ENCODE data around the gene BTBD9. TPM values are rescaled to one million over a fixed set of nuclear protein-coding genes. Genes with fewer than 3 reads are reported as not detected.

BTBD9 gene
- total and polyA plus RNA-seq, 2 donors (not counting 1 experiment from before 2014, with no cell fraction given), result 4.1 to 48.9 TPM

- H3K4me3 ChIP-seq (ENCODE audit: control extremely low read depth in 1 of 5, extremely low read depth in 1 of 5, insufficient read depth in 1 of 5, low read depth in 2 of 5, low read length in 4 of 5), result no peak overlapping the region
- H4K20me1 ChIP-seq (ENCODE audit: control insufficient read depth, insufficient read depth, low read length, poor library complexity, severe bottlenecking), result no peaks in the 10 kb centered on the region
- no peaks in the 10 kb centered on the region for H3K27me3 ChIP-seq (replicated peaks in 1 of 4; ENCODE audit: control extremely low read depth in 1 of 4, control insufficient read depth in 3 of 4, insufficient read depth in 4 of 4, low read length in 3 of 4)
- DNase-seq (no peak), ATAC-seq (ENCODE audit: low read depth) (no peak)
- H3K9me3 ChIP-seq (ENCODE audit: control extremely low read depth in 1 of 3, control insufficient read depth in 2 of 3, insufficient read depth in 1 of 3, low read length in 2 of 3), result no peaks in the 10 kb centered on the region
- no peak overlapping the region for H3K9ac ChIP-seq (ENCODE audit: low read length)
- intact Hi-C loops (cut with micrococcal nuclease), result no loop called here
- 97% methylated on average over 4 of the region's 8 CpGs for WGBS (ENCODE audit: insufficient coverage)
- no peaks in the 10 kb centered on the region for H3K79me2 ChIP-seq (ENCODE audit: control insufficient read depth, insufficient read depth, low read length)
- no peak overlapping the region for H3K27ac Mint-ChIP-seq
- CTCF ChIA-PET, result no interaction called here
- H2AFZ ChIP-seq (ENCODE audit: insufficient read depth, low read depth, low read length, poor library complexity, severe bottlenecking), result no peak overlapping the region
- H3K4me1 ChIP-seq (ENCODE audit: control insufficient read depth in 2 of 2, insufficient read depth in 2 of 2, low read length in 2 of 2), result no peaks in the 10 kb centered on the region
- POLR2A ChIA-PET, result no interaction called here
- H3K4me2 ChIP-seq (replicated peaks; ENCODE audit: low read depth, low read length, poor library complexity, severe bottlenecking), result no peak overlapping the region
- no peaks in the 10 kb centered on the region for H3K27me3 Mint-ChIP-seq
- H3K4me1 Mint-ChIP-seq, result no peaks in the 10 kb centered on the region
- H3K27ac ChIP-seq (ENCODE audit: low read length in 2 of 2), result no peak overlapping the region
- no peak overlapping the region for H3K4me3 Mint-ChIP-seq
- H3K9me3 Mint-ChIP-seq (ENCODE audit: insufficient read depth), result no peaks in the 10 kb centered on the region
- TF ChIP-seq EZH2 (IDR thresholded peaks at IDR 0.05; ENCODE audit: borderline replicate concordance, insufficient read depth, low read depth, low read length, poor library complexity, severe bottlenecking), result no peak
- TF ChIP-seq CTCF (IDR thresholded peaks at IDR 0.05), result no peak
- H3K36me3 ChIP-seq (replicated peaks in 1 of 2; ENCODE audit: control extremely low read depth in 1 of 2, control insufficient read depth in 1 of 2, extremely low read depth in 1 of 2, insufficient read depth in 2 of 2, low read length in 1 of 2), result peaks cover 0 to 2% of the 10 kb centered on the region in 2 experiments
Measured at GRCh38 chr6:38174315-38174714, 465.4 kb downstream of the BTBD9 start.

DNA sequence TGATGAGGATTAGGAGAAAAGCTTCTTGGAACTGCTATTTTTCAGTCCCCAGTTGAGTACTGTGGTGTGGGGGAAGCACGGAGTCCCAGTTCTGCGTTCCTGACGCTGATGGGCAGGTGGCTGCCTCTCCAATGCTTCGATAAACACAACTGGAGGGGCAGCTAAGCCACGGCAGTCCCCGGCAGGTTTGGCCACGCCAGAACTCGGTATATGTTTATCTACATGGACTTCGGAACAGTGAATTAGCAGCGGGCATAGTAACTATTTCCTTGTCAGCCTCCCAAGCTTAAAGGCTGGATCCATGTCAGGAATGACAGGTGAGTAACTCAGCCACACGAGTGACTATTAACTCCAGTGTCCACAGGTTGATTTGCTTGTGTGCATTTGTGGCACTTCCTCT lies 465.8 kb downstream of the BTBD9 start:
- TF ChIP-seq CTCF (IDR thresholded peaks at IDR 0.05), result no peak
- no peak for TF ChIP-seq EZH2 (IDR thresholded peaks at IDR 0.05; ENCODE audit: borderline replicate concordance, insufficient read depth, low read depth, low read length, poor library complexity, severe bottlenecking)
- CTCF ChIA-PET, result no interaction called here
- Histone ChIP-seq H2AFZ (ENCODE audit: insufficient read depth, low read depth, low read length, poor library complexity, severe bottlenecking) (no peak overlapping the region), H3K9me3 (ENCODE audit: control extremely low read depth in 1 of 3, control insufficient read depth in 2 of 3, insufficient read depth in 1 of 3, low read length in 2 of 3) (no peaks in the 10 kb centered on the region), H3K27me3 (replicated peaks in 1 of 4; ENCODE audit: control extremely low read depth in 1 of 4, control insufficient read depth in 3 of 4, insufficient read depth in 4 of 4, low read length in 3 of 4) (no peaks in the 10 kb centered on the region), H3K27ac (ENCODE audit: low read length in 2 of 2) (no peak overlapping the region), H3K9ac (ENCODE audit: low read length) (no peak overlapping the region), H3K4me3 (ENCODE audit: control extremely low read depth in 1 of 5, extremely low read depth in 1 of 5, insufficient read depth in 1 of 5, low read depth in 2 of 5, low read length in 4 of 5) (no peak overlapping the region), H4K20me1 (ENCODE audit: control insufficient read depth, insufficient read depth, low read length, poor library complexity, severe bottlenecking) (no peaks in the 10 kb centered on the region), H3K4me2 (replicated peaks; ENCODE audit: low read depth, low read length, poor library complexity, severe bottlenecking) (no peak overlapping the region), H3K4me1 (ENCODE audit: control insufficient read depth in 2 of 2, insufficient read depth in 2 of 2, low read length in 2 of 2) (no peaks in the 10 kb centered on the region), H3K36me3 (replicated peaks in 1 of 2; ENCODE audit: control extremely low read depth in 1 of 2, control insufficient read depth in 1 of 2, extremely low read depth in 1 of 2, insufficient read depth in 2 of 2, low read length in 1 of 2) (peaks cover 0 to 2% of the 10 kb centered on the region in 2 experiments), H3K79me2 (ENCODE audit: control insufficient read depth, insufficient read depth, low read length) (no peaks in the 10 kb centered on the region)
- WGBS (ENCODE audit: insufficient coverage), result 97% methylated on average over 11 of the region's 11 CpGs
- no peaks in the 10 kb centered on the region for H3K4me1 Mint-ChIP-seq
- POLR2A ChIA-PET, result no interaction called here
- no peaks in the 10 kb centered on the region for H3K27me3 Mint-ChIP-seq
- no peak overlapping the region for H3K4me3 Mint-ChIP-seq
- no peak overlapping the region for H3K27ac Mint-ChIP-seq
- no peaks in the 10 kb centered on the region for H3K9me3 Mint-ChIP-seq (ENCODE audit: insufficient read depth)
- DNase-seq (no peak), ATAC-seq (ENCODE audit: low read depth) (no peak)
- intact Hi-C loops (cut with micrococcal nuclease), result no loop called here

All from B cell (primary cell).